H54 (cell line): ENCODE measurements around the gene ACACB.

Experiments
- DNase-seq: peaks from one replicate; pipeline ENCODE4 v3.0.0; 2011; ENCODE audit warnings: low spot score, mixed read lengths; ENCODE audit not compliant: insufficient read length
- FAIRE-seq: peaks from 3 replicates; lab custom pipeline; 2011; peaks lifted over from hg19 to GRCh38; lab: Jason Lieb, UNC
- POLR2A ChIP-seq: IDR thresholded peaks from 2 replicates; pipeline ENCODE4 v1.6.1; 2011; ENCODE audit warnings: low read depth, mild to moderate bottlenecking, low read length

Gene ACACB

DNA sequence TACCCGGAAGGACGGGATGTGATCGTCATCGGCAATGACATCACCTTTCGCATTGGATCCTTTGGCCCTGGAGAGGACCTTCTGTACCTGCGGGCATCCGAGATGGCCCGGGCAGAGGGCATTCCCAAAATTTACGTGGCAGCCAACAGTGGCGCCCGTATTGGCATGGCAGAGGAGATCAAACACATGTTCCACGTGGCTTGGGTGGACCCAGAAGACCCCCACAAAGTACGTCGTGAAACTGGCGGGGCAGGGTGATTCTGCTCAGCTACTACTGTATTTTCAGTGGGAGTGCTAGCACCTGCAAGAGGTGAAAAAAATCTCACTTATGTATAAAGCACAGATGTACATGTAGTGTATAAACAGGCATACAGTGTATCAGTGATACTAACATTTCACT, 129.8 kb downstream of the ACACB start:
- FAIRE-seq (no peak), DNase-seq (no peak)
- TF ChIP-seq POLR2A: no peak

DNA sequence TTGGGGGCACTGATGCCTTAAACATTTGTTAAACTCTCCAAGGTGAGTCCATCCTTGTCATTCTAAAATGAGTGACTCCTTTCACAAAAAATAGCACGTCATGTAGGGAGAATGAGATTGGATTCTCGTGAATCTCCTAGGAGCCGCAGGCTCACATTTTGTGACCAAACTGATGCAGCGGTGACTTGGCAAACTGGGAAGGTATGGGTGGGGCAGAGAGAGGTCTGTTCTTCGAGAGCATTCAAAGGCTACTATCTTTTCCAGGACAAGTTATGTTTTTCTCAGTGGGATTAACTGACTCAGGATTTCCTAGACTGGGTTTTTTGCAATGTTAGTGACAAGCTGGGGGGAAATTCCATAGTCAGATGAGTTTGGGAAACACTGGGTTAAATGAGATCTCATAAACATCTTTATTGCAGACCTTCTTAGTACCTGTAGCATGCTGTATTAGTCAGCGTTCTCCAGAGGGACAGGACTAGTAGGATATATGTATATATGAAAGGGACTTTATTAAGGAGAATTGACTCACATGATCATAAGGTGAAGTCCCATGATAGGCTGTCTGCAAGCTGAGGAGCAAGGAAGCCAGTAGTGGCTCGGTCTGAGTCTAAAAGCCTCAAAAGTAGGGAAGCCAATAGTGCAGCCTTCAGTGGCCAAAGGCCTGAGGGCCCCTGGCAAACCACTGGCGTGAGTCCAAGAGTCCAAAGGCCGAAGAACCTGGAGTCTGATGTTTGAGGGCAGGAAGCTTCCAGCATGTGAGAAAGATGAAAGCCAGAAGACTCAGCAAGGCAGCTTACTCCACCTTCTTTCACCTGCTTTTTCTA, 131.7 kb downstream of the ACACB start:
- FAIRE-seq: no peak
- no peak for TF ChIP-seq POLR2A
- no peak for DNase-seq

DNA sequence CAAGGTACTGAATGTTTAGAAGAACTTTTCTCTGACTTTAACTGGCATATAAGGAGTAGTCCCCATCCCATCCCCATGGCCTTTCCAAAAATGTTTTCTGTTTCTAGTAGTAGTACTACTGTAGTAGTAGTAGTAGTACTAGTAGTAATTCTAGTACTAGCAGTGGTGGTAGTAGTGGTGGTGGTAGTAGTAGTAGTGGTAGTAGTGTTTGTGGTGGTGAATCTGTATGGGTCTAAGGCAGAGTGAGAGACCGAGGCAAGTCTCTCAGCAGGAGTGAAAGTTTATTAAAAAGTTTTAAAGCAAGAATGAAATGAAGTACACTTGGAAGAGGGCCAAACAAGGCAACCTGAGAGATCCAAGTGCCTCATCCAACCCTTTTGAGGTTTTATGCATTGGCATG, 134.1 kb downstream of the ACACB start:
- no peak for TF ChIP-seq POLR2A
- FAIRE-seq (no peak), DNase-seq (no peak)

DNA sequence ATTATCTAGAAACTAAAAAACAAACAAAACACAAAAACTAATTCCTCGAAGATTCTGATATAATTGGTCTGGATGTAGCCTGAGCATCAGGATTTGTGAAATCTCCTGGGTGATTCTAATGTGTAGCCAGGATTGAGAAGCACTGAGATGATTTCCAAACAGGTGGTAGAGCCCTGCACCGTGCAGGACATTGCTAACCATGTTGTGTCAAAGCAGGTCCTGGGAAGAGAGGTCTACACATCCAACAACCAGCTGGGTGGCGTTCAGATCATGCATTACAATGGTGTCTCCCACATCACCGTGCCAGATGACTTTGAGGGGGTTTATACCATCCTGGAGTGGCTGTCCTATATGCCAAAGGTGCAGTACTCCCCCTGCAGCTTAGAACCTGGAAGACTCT, 136.4 kb downstream of the ACACB start:
- TF ChIP-seq POLR2A: no peak
- FAIRE-seq: no peak
- DNase-seq: no peak

DNA sequence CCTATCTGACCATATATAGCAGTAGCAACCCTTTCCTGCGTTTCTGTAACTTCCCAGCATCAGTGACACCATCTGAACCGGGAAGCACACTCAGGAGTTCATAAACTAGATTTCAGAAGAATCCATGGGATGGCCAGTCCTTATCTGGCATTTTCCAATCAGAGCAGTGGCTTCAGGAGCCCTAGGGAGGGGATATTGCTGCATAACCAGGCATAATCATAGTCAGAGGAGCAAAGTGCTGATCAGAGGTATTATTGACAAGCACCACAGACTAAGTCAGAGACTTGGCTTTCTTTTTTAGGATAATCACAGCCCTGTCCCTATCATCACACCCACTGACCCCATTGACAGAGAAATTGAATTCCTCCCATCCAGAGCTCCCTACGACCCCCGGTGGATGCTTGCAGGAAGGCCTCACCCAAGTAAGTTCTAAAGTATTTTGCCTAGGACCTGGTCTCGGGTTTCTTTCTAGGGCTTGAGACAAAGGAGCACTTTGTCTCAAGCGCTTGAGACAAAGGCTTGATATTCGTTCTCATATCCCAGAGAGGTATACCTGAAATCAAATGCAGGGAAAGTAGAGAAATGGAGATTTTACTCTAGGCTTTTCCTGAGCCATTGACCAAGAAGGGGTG, 137.6 kb downstream of the ACACB start:
- no peak for TF ChIP-seq POLR2A
- no peak for DNase-seq
- no peak for FAIRE-seq

DNA sequence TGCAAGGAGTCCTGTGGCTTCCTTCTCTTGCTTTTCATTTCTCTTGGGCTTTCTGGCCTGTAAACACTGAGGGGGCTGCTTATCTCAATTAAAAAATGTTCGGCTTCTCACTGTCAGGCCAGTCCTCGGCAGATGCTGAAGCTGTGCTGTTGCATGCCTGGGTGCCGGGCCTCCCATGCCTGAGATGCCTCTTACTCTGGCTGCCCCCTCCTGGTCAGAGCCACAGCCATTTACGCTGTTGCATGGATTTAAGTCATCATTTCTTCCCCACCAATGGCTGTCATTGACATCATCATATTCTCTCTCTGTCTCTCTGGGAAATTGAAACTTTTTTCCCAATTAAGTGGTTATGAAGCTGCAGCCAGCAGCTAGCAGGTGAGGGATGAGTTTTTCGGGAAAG, 139.0 kb downstream of the ACACB start:
- TF ChIP-seq POLR2A: no peak
- DNase-seq: no peak

GRCh38 chr12:109256011-109256410, 139.6 kb downstream of the ACACB start:
- DNase-seq (no peak), FAIRE-seq (no peak)
- no peak for TF ChIP-seq POLR2A

More for the DNA sequence above, 139.0 kb downstream of the ACACB start:
- FAIRE-seq: no peak

- FAIRE-seq (no peak), DNase-seq (no peak)
- no peak for TF ChIP-seq POLR2A
Observed at GRCh38 chr12:109258201-109258600, 141.8 kb downstream of the ACACB start.

DNA sequence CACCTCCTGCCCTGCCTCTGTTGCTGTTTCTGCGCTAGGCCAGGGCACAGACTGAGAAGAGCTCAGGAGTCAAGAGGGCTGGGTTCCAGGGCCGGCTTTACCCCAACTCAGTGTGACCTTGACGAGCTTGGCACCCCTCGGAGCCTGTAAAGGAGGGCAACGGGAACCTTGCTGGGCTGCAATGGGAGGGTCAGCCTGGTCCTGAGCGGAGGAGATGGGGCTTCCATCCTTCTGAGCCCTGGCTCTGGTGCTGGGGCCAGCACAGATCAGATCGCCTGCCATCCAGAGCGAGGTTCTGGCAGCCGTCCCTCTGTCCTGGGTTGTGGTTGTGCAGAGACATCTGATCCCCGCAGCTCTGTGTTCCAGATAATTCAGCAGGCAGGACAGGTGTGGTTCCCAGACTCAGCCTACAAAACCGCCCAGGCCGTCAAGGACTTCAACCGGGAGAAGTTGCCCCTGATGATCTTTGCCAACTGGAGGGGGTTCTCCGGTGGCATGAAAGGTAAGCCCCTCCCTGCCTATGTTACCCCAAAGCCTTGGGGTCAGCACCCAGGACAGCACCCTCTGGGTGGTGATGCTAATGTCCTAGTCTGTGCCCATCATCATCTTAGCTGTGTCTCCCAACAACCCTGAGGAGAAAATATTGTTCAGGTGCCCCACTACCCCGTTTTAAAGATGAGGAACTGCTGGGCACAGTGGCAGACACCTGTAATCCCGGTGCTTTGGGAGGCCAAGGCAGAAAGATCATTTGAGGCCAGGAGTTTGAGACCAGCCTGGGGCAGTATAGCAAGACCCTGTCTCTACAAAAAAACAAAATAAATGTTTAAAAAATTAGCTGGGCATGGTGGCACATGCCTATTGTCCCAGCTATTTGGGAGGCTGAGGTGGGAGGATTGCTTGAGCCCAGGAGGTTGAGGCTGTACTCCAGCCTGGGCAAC, 142.5 kb downstream of the ACACB start:
- DNase-seq: no peak
- no peak for TF ChIP-seq POLR2A
- FAIRE-seq: no peak

GRCh38 chr12:109259545-109259895, 143.1 kb downstream of the ACACB start:
- FAIRE-seq: no peak
- TF ChIP-seq POLR2A: no peak
- DNase-seq: no peak

DNA sequence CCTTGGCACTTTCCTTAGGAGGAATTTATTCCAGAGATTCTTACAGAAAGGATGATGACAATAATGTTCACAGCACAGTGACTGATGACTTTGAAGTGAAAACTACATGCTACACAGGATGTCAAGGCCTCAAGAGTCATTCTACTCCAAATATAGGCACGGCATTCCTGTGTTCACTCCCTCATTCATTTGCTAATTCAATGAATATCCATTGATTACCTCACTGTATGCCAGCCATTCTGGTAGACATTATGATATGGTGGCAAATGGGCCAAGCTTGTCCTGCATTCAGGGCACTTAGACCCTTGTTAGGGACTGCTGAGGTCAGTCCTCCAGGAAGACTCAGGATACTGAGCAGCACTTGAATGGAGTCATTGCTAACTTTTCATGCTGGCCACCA, 144.7 kb downstream of the ACACB start:
- DNase-seq: no peak
- no peak for FAIRE-seq
- TF ChIP-seq POLR2A: no peak

DNA sequence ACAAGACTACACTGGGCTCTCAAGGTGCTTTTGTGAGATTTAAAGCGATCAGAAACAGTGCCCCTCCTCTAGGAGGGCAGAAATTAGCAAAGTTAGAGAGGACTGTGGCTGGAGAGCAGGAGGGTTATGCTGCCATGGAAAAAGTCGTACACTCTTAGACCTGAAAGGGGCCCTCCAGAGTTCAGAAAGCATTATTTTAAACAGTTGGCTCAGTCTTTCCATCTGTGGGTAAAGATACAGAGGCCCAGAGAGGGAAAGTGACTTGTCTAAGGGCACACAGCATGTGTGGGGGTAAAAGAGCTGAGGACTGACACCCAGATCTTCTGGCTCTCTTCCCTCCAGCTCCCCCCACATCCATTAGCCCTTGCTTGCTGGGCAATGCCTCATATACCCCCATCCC, 145.6 kb downstream of the ACACB start:
- no peak for TF ChIP-seq POLR2A
- FAIRE-seq (no peak), DNase-seq (no peak)

DNA sequence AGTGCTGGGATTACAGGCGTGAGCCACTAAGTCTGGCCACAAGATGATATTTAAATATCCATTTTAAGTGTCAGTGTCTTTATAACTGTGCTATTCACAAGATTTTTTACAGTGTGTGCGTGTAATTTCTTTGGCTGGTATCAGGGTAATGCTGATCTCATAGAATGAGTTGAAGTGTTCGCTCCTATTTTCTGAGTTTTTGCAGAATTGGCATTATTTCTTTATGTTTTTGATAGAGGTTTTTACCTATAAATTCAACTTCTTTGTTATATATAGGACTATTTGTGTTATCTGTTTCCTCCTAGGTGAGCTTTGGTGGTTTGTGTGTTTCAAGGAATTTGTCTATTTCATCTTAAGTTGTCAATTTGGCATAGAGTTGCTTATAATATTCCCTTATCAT, 147.1 kb downstream of the ACACB start:
- FAIRE-seq (no peak), DNase-seq (no peak)
- no peak for TF ChIP-seq POLR2A
